MM.1S (cell line): ENCODE data around the gene FRAT2.
A peak's percentile ranks its signal among the peaks of the same experiment; 100 is the strongest.

Experiments used
- DNase-seq: peaks from one replicate; pipeline ENCODE4 v3.0.0-alpha.2; 2015
- H2AFZ ChIP-seq: fragments of 300-600 bp; sonication (generic); 2 replicates; pipeline ENCODE4 v1.6.0; 2016; ENCODE audit warnings: antibody characterized with exemption, low read length
- H3F3A ChIP-seq: fragments of 300-600 bp; sonication (generic); 2 replicates; pipeline ENCODE4 v1.6.1; 2016; ENCODE audit warnings: mild to moderate bottlenecking, antibody characterized with exemption, low read length, moderate library complexity, mixed read lengths; ENCODE audit not compliant: insufficient read depth
- H3K27ac ChIP-seq: fragments of 300-600 bp; sonication (generic); 2 replicates; pipeline ENCODE4 v1.5.1; 2016; ENCODE audit warnings: mild to moderate bottlenecking, low read length
- H3K27me3 ChIP-seq: fragments of 300-600 bp; sonication (generic); replicated peaks from 2 replicates; pipeline ENCODE4 v1.6.0; 2016; ENCODE audit warnings: low read length; ENCODE audit not compliant: insufficient read depth
- H3K36me3 ChIP-seq: fragments of 300-600 bp; sonication (generic); replicated peaks from 2 replicates; pipeline ENCODE4 v1.6.1; 2016; ENCODE audit warnings: mild to moderate bottlenecking, low read length, mixed read lengths; ENCODE audit not compliant: insufficient read depth
- H3K4me1 ChIP-seq: fragments of 300-600 bp; sonication (generic); 2 replicates; pipeline ENCODE4 v1.6.1; 2016; ENCODE audit warnings: low read length, mixed read lengths
- H3K4me2 ChIP-seq: fragments of 300-600 bp; sonication (generic); 2 replicates; pipeline ENCODE4 v1.6.0; 2016; ENCODE audit warnings: low read depth, low read length
- H3K4me3 ChIP-seq: fragments of 300-600 bp; sonication (generic); 2 replicates; pipeline ENCODE4 v1.5.1; 2016; ENCODE audit warnings: low read length, mixed read lengths
- H3K79me2 ChIP-seq: fragments of 300-600 bp; sonication (generic); 2 replicates; pipeline ENCODE4 v1.6.1; 2016; ENCODE audit warnings: mixed run types, low read length, mixed read lengths
- H3K9ac ChIP-seq: fragments of 300-600 bp; sonication (generic); 2 replicates; pipeline ENCODE4 v1.6.1; 2016; ENCODE audit warnings: low read length, mixed read lengths
- H3K9me2 ChIP-seq: fragments of 300-600 bp; sonication (generic); replicated peaks from 2 replicates; pipeline ENCODE4 v1.6.1; 2016; ENCODE audit warnings: mild to moderate bottlenecking, low read length, mixed read lengths; ENCODE audit not compliant: insufficient read depth
- H3K9me3 ChIP-seq: fragments of 300-600 bp; sonication (generic); replicated peaks from 2 replicates; pipeline ENCODE4 v1.6.1; 2016; ENCODE audit warnings: mild to moderate bottlenecking, low read length, mixed read lengths; ENCODE audit not compliant: insufficient read depth
- H4K20me1 ChIP-seq: fragments of 300-600 bp; sonication (generic); 2 replicates; pipeline ENCODE4 v1.6.1; 2016; ENCODE audit warnings: mild to moderate bottlenecking, low read length, moderate library complexity, mixed read lengths; ENCODE audit not compliant: insufficient read depth
- CTCF ChIP-seq: fragments of 300-600 bp; sonication (generic); IDR thresholded peaks from 2 replicates; pipeline ENCODE4 v1.5.1; 2016; ENCODE audit warnings: antibody characterized with exemption, low read length, mixed read lengths
- EZH2 ChIP-seq: fragments of 300-600 bp; sonication (generic); optimal IDR thresholded peaks from 2 replicates; pipeline ENCODE3; 2017; ENCODE audit warnings: low read depth, mild to moderate bottlenecking, antibody characterized with exemption, low read length, mixed read lengths
- EZH2phosphoT487 ChIP-seq: fragments of 300-600 bp; sonication (generic); IDR thresholded peaks from 2 replicates; pipeline ENCODE4 v1.6.1; 2018; ENCODE audit warnings: antibody characterized with exemption, low read length

The FRAT2 gene

GRCh38 chr10:97320480-97321031, 14.0 kb downstream of the FRAT2 start:
- H3K4me1 ChIP-seq = 0 out of 2 replicates have a peak, but pooled peaks cover 5% of the 10 kb centered on the region
- H3K27me3 ChIP-seq = no peaks in the 10 kb centered on the region
- H3K9me2 ChIP-seq = no peaks in the 10 kb centered on the region
- H3K9ac ChIP-seq = peak overlapping the region; percentile 55; the same call in 1 of the 2 replicates
- H3K27ac ChIP-seq = no peak overlapping the region
- no peaks in the 10 kb centered on the region for H3K79me2 ChIP-seq
- H2AFZ ChIP-seq = peak overlapping the region; percentile 96
- no peak for DNase-seq
- H3F3A ChIP-seq = peaks cover 9% of the 10 kb centered on the region; the same call in 1 of the 2 replicates
- no peaks in the 10 kb centered on the region for H3K9me3 ChIP-seq
- H4K20me1 ChIP-seq = no peaks in the 10 kb centered on the region
- peak overlapping the region; percentile 98 for H3K4me2 ChIP-seq
- H3K36me3 ChIP-seq = no peaks in the 10 kb centered on the region
- TF ChIP-seq EZH2phosphoT487 = no peak
- TF ChIP-seq CTCF = no peak; the same call in 1 of the 2 replicates
- TF ChIP-seq EZH2 = no peak
- peak overlapping the region; percentile 71 for H3K4me3 ChIP-seq

GRCh38 chr10:97319671-97320479, 14.7 kb downstream of the FRAT2 start:
- Histone ChIP-seq H2AFZ (peak overlapping the region; percentile 96), H3F3A (peaks cover 9% of the 10 kb centered on the region; the same call in 1 of the 2 replicates), H3K27ac (no peak overlapping the region)

More at GRCh38 chr10:97319671-97320479, 14.7 kb downstream of the FRAT2 start:
- TF ChIP-seq EZH2 = no peak
- peak; percentile 41 for TF ChIP-seq CTCF
- H3K36me3 ChIP-seq = no peaks in the 10 kb centered on the region
- H4K20me1 ChIP-seq = no peaks in the 10 kb centered on the region
- peak overlapping the region; percentile 71 for H3K4me3 ChIP-seq
- H3K4me1 ChIP-seq = 0 out of 2 replicates have a peak, but pooled peaks cover 5% of the 10 kb centered on the region
- H3K27me3 ChIP-seq = no peaks in the 10 kb centered on the region
- peak overlapping the region; percentile 98 for H3K4me2 ChIP-seq
- DNase-seq = peak; percentile 62
- H3K9me2 ChIP-seq = no peaks in the 10 kb centered on the region
- H3K79me2 ChIP-seq = no peaks in the 10 kb centered on the region
- no peaks in the 10 kb centered on the region for H3K9me3 ChIP-seq
- peak overlapping the region; percentile 55; the same call in 1 of the 2 replicates for H3K9ac ChIP-seq
